Activated CD8-positive, alpha-beta memory T cell treated with anti-CD3 and anti-CD28 coated beads, Interleukin-2, amount 10 ng/mL, durations not matched to agents 7 days and 5 days (primary cell): ENCODE measurements around the gene CACNA1D. TPM values are rescaled to one million over a fixed set of nuclear protein-coding genes. Genes with fewer than 3 reads are reported as not detected.

Source experiments
- ATAC-seq: fragments of 150-1000 bp; cut with Tn5 transposase; one replicate; pipeline ENCODE4 v1.10.0; 2021; ENCODE audit warnings: moderate library complexity
- CTCF ChIA-PET: fragments of 350-600 bp; sonication (Branson Sonifier 250); formaldehyde crosslinking; loops from one replicate; lab custom pipeline; 2021; ENCODE audit warnings: antibody characterized with exemption; lab: Charles Lee
- DNase-seq: peaks from one replicate; pipeline ENCODE4 v3.0.0-alpha.2; 2020
- H3K27ac Mint-ChIP-seq: one replicate; pipeline ENCODE4 v1.8.0; 2021; ENCODE audit warnings: mild to moderate bottlenecking, mixed read lengths
- H3K27me3 Mint-ChIP-seq: one replicate; pipeline ENCODE4 v1.8.0; 2021; ENCODE audit warnings: mixed read lengths
- H3K36me3 Mint-ChIP-seq: one replicate; pipeline ENCODE4 v1.8.0; 2021; ENCODE audit warnings: mild to moderate bottlenecking, mixed read lengths
- H3K4me1 Mint-ChIP-seq: one replicate; pipeline ENCODE4 v1.8.0; 2021; ENCODE audit warnings: mixed read lengths
- H3K4me3 Mint-ChIP-seq: one replicate; pipeline ENCODE4 v1.8.0; 2021; ENCODE audit warnings: mild to moderate bottlenecking, moderate library complexity, mixed read lengths
- H3K9me3 Mint-ChIP-seq: one replicate; pipeline ENCODE4 v1.8.0; 2022; ENCODE audit warnings: low read depth, mixed read lengths
- total RNA-seq, 2 experiments: library from RNA; stranded (reverse); gene quantifications; one replicate each; pipeline ENCODE4 v1.2.3, GENCODE V29; 2021

CACNA1D gene
- total RNA-seq, 2 experiments from 2014 or later, result 0.41 to 1.5 TPM

DNA sequence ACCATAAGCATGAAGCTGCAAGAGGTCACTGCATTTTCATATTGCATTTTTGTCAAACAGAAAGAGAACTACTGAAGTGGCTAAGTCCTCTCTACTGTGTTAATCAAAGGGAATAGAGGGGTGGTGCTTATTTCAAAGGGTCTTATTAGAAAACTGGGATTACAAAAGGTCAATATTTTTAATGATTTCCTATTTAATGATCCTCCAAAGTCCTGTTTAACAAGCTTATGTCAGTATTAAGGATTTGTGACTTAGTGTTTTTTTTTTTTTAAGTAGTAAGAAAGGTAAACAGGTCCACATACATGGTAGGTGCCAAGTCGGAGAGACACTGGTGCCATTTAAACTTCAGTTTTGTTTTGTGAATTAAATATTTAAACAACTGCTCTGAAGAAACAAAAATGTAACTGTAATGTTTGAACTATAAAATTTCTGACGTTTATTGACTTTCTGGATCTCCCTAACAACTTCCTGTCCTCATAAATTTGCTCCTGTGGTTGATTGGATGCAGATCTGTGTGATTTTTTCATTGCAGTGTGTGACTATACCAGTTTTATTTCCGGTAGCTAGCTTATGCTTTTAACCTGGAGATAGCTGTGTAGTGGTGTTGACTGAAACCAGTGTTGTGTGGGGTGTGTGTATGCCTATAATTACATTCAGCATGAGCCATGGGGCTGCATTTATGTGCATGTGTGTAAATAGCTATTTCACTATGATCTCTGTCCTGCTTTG, 8.6 kb upstream of the CACNA1D start:
- no peak overlapping the region for H3K4me3 Mint-ChIP-seq

DNA sequence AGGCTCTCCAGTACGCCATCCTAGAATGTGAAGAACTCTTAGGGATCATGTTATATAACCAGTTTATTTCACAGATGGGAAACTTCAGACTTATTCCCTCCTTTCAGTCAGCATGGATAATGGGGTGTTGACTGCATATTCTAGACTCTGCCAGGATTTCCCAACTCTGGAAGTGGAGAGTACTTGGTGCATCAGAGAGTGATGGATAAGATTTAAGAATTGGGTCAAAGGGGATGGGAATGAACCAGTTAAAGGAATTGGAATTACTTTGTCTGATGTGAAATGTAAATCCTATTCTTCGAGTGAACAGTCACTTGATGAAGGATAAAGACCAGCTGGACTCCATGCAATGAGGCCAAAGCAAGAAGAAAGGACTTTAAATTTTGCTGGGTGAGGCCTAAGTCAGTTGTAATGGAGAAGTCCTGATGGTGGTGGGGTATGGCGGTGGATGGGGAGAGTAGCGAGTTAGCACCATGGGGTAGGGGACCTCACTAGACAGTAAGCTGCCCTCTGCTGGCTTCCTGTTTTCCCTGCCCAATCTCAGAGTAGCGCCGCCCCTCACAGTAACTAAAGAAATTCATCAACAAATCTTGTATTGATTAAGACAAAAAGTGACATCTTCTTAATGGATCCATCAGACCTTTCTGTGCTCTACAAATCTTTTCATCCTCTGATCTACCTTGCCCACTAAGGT, 7.3 kb upstream of the CACNA1D start:
- H3K27me3 Mint-ChIP-seq, result peaks cover 53% of the 10 kb centered on the region
- ATAC-seq (no peak), DNase-seq (no peak)
- H3K4me1 Mint-ChIP-seq, result no peaks in the 10 kb centered on the region
- CTCF ChIA-PET, result no interaction called here
- H3K27ac Mint-ChIP-seq, result no peak overlapping the region
- H3K9me3 Mint-ChIP-seq, result no peaks in the 10 kb centered on the region
- no peaks in the 10 kb centered on the region for H3K36me3 Mint-ChIP-seq
- H3K4me3 Mint-ChIP-seq, result no peak overlapping the region

More for the DNA sequence above, 8.6 kb upstream of the CACNA1D start:
- CTCF ChIA-PET, result no interaction called here
- Mint-ChIP-seq H3K9me3 (no peaks in the 10 kb centered on the region), H3K27ac (no peak overlapping the region), H3K36me3 (no peaks in the 10 kb centered on the region), H3K27me3 (peaks cover 44% of the 10 kb centered on the region), H3K4me1 (no peaks in the 10 kb centered on the region)
- no peak for ATAC-seq
- no peak for DNase-seq

DNA sequence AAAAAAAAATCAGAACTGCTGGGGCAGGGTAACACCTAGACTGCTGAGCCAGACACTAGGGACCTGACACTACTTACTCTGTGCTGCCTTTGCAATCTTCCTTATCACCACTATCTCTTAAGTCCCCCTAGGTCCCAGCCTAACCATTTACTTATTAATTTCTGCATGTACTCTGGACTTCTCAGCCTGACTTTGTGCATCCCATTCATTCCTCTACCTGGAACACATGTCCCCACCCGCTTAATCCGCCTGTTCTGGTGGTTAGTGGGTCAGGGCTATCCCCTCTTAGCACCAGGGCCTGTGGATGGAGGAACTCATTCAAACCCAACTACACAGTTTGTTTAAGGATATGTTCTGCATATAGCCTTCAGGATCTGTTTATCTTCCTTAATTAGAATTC, 5.0 kb upstream of the CACNA1D start:
- Mint-ChIP-seq H3K4me1 (peaks cover 2% of the 10 kb centered on the region), H3K36me3 (no peaks in the 10 kb centered on the region), H3K27me3 (peaks cover 59% of the 10 kb centered on the region), H3K9me3 (no peaks in the 10 kb centered on the region), H3K27ac (no peak overlapping the region), H3K4me3 (no peak overlapping the region)
- CTCF ChIA-PET, result no interaction called here
- DNase-seq (no peak), ATAC-seq (no peak)

DNA sequence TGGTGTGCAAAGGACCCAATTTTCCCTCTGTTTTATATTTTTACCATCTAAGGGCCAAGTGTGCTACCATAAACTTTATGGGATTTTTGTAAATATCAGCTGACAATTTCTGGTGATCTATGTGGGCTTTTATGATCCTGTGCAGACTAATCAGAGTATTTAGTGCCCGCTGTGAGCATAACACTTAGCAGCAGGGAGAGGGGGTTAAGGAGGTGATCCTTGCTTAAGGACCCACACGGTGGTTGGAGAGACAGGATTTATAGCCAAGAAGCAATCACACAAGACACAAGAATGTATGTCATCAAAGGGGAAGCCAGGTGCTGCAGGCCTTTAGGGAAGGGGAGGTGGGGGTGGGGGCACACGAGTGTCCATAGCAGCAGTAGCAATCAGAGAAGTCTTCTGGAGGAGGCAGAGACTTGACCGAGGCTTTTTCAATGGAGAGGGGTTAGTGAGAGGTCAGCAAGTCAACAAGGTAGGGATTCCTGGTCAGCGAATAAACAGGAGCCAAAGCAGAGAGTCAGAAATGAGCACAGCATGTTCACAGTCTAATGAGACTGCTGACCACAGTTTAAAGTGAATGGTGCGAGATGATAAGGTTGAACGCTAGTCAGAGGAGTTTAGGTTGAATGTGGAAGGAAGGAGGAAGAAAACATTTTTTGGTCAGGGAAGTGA, 4.5 kb upstream of the CACNA1D start:
- DNase-seq, result no peak
- H3K27ac Mint-ChIP-seq, result no peak overlapping the region
- CTCF ChIA-PET, result no interaction called here
- peaks cover 55% of the 10 kb centered on the region for H3K27me3 Mint-ChIP-seq
- ATAC-seq, result no peak
- H3K9me3 Mint-ChIP-seq, result no peaks in the 10 kb centered on the region
- peaks cover 3% of the 10 kb centered on the region for H3K4me1 Mint-ChIP-seq
- no peaks in the 10 kb centered on the region for H3K36me3 Mint-ChIP-seq
- no peak overlapping the region for H3K4me3 Mint-ChIP-seq

DNA sequence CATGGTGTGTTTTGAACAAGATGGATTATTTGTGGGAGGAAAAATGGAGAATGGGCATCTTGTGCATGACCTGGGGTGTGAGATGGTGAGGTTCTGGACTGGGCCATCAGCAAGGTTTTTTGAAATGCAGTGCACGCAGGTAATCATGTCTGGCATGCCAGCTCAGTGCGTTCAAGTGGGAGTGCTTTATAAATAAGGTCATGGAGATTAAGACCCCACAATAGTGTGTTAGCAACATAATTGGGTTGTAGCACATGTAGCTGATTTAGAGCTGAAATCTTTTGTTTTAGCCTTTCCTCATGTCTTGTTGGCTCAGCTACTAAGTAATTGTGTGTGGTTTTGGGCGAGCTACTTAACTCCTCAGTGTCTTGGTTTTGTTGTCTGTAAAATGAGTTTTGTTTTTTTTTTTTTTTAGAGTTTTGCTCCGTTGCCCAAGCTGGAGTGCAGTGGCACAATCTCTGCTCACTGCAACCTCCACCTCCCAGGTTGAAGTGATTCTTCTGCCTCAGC, 3.9 kb upstream of the CACNA1D start:
- Mint-ChIP-seq H3K9me3 (no peaks in the 10 kb centered on the region), H3K4me1 (peaks cover 4% of the 10 kb centered on the region), H3K27me3 (peaks cover 56% of the 10 kb centered on the region), H3K27ac (no peak overlapping the region), H3K36me3 (no peaks in the 10 kb centered on the region), H3K4me3 (no peak overlapping the region)
- no peak for ATAC-seq
- no peak for DNase-seq
- CTCF ChIA-PET, result no interaction called here

DNA sequence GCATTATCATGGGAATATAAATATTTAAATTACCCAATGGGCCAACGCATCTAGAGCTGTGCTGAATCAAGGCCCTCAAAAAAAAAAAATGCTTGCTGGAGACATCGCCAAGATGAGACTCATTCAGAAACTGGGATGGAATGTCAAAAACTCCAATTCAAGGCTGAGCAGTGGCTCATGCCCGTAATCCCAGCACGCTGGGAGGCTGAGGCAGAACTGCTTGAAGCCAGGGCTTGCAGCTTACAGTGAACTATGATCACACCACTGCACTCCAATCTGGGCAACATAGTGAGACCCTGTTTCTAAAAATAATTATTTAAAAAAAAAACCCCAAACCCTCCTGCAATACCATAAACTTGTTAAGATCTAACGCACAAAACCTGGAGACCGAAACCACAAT, 3.1 kb upstream of the CACNA1D start:
- Mint-ChIP-seq H3K9me3 (no peaks in the 10 kb centered on the region), H3K27me3 (peaks cover 57% of the 10 kb centered on the region), H3K4me1 (peaks cover 6% of the 10 kb centered on the region), H3K27ac (no peak overlapping the region), H3K4me3 (no peak overlapping the region), H3K36me3 (no peaks in the 10 kb centered on the region)
- CTCF ChIA-PET, result no interaction called here
- ATAC-seq (no peak), DNase-seq (no peak)

DNA sequence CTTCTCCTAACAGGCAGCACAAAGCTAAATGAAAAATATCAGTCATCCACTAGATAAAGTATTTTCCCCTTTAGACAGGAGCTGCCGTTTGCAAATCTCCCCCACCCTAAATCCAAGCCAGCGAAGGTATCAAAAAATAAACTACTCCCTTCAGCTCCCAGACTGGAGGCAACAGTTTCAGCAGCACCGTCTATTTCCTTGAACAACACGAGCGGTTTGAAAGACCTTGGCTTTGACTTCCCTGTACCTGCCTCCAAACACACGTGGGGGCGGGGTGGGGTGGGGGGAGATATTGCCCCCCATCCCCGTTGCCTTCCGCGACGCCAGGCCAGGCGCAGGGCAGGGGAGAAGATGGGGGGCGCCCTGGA, 832 bp upstream of the CACNA1D start:
- DNase-seq (no peak), ATAC-seq (no peak)
- Mint-ChIP-seq H3K27me3 (peaks cover 66% of the 10 kb centered on the region), H3K4me3 (no peak overlapping the region), H3K27ac (no peak overlapping the region), H3K36me3 (no peaks in the 10 kb centered on the region), H3K9me3 (no peaks in the 10 kb centered on the region), H3K4me1 (peaks cover 6% of the 10 kb centered on the region)
- CTCF ChIA-PET, result no interaction called here

DNA sequence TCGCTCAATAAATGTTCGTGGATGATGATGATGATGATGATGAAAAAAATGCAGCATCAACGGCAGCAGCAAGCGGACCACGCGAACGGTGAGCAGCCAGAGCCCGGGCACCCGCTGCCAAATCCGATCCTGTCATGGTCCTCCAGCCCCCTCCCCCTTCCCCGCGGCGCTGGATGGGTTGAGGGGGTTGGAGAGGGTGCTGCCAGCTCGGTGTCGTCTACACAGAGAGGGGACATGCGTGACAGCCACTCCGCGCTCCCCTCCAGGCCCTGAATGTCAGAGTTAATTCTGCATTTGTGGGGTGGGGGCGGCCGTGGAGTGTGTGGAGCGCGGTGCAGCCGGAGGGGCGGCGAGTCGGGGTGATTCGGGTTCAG, 722 bp downstream of the CACNA1D start:
- no peaks in the 10 kb centered on the region for H3K9me3 Mint-ChIP-seq
- H3K27me3 Mint-ChIP-seq, result peaks cover 74% of the 10 kb centered on the region
- H3K27ac Mint-ChIP-seq, result no peak overlapping the region
- no peak for ATAC-seq
- H3K36me3 Mint-ChIP-seq, result no peaks in the 10 kb centered on the region
- H3K4me3 Mint-ChIP-seq, result no peak overlapping the region
- CTCF ChIA-PET, result no interaction called here
- no peak for DNase-seq
- peaks cover 6% of the 10 kb centered on the region for H3K4me1 Mint-ChIP-seq

DNA sequence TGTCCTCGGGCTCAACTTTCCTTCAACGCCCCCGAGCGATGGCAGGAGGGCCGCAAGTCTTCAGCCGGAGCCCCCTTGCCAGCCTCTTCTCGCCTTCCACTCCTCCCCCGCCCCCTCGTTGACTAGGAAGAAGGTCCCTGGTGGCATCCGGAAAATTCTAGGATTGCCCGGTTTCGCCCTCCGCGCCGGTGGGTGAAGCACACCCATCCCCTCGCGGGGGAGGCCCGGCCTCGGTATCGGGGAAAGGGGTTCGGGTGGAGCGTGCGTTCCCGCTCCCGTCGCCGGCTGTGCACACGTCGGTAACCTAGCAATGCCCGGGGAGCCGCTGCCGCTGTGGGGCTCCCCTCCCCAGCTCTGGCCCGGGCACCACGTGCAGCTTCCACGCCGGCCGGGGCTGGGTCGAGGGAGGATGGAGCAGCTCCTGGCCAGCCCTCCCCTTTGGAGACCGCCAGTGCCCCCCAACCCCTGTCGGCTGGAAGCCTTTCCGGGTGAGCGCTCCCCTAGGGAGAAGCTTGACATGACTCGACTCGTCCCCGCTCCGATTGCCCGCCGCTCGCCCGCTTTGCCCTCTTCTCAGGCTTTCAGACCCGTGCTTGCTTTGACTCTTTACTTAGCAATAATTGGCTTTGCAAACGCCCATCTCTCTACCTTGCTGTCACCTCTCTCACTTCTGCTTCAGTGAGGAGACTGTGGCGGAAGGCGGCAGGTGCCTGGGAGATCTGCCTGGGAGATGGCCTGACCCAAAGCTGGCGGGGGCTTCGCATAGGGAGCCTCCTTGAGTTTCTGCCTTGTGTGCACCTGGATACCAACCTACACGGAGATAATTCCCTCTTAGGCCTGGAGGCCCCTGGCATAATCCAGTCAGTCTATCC, 1.3 kb downstream of the CACNA1D start:
- no peak for DNase-seq
- no peaks in the 10 kb centered on the region for H3K9me3 Mint-ChIP-seq
- CTCF ChIA-PET, result no interaction called here

DNA sequence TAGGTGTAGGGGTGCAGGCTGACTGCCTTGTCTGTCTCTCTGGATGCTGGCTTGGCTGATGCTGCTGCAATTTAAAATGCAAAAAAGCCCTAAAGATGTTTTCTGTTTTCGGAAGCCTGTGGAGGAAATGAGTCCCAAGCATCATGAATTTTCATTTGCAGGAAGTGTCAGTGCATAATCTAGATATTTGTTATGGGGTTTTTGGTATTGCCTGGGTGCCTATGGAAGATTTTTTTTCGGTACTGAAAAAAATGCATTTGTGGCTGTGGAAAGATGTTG, 1.9 kb downstream of the CACNA1D start:
- DNase-seq, result no peak
- no peak overlapping the region for H3K4me3 Mint-ChIP-seq
- H3K4me1 Mint-ChIP-seq, result peaks cover 6% of the 10 kb centered on the region
- H3K27ac Mint-ChIP-seq, result no peak overlapping the region
- H3K27me3 Mint-ChIP-seq, result peaks cover 74% of the 10 kb centered on the region
- no peak for ATAC-seq
- no peaks in the 10 kb centered on the region for H3K9me3 Mint-ChIP-seq
- H3K36me3 Mint-ChIP-seq, result no peaks in the 10 kb centered on the region
- CTCF ChIA-PET, result no interaction called here

More for the DNA sequence above, 1.3 kb downstream of the CACNA1D start:
- no peak for ATAC-seq
- Mint-ChIP-seq H3K4me3 (no peak overlapping the region), H3K27me3 (peaks cover 73% of the 10 kb centered on the region), H3K27ac (no peak overlapping the region), H3K36me3 (no peaks in the 10 kb centered on the region), H3K4me1 (peaks cover 6% of the 10 kb centered on the region)

DNA sequence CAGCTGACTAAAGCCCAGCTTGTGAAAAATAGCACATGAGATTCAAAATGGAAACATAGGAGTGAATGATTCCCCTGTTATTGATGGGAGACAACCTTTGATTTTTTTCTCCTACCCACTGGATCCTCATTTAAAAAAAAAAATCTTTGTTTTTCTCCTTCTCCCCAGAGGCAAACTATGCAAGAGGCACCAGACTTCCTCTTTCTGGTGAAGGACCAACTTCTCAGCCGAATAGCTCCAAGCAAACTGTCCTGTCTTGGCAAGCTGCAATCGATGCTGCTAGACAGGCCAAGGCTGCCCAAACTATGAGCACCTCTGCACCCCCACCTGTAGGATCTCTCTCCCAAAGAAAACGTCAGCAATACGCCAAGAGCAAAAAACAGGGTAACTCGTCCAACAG, 2.6 kb downstream of the CACNA1D start:
- CTCF ChIA-PET, result no interaction called here
- no peak overlapping the region for H3K27ac Mint-ChIP-seq
- no peak for DNase-seq
- peaks cover 68% of the 10 kb centered on the region for H3K27me3 Mint-ChIP-seq
- H3K9me3 Mint-ChIP-seq, result no peaks in the 10 kb centered on the region
- no peaks in the 10 kb centered on the region for H3K36me3 Mint-ChIP-seq
- ATAC-seq, result no peak
- no peak overlapping the region for H3K4me3 Mint-ChIP-seq
- peaks cover 6% of the 10 kb centered on the region for H3K4me1 Mint-ChIP-seq

DNA sequence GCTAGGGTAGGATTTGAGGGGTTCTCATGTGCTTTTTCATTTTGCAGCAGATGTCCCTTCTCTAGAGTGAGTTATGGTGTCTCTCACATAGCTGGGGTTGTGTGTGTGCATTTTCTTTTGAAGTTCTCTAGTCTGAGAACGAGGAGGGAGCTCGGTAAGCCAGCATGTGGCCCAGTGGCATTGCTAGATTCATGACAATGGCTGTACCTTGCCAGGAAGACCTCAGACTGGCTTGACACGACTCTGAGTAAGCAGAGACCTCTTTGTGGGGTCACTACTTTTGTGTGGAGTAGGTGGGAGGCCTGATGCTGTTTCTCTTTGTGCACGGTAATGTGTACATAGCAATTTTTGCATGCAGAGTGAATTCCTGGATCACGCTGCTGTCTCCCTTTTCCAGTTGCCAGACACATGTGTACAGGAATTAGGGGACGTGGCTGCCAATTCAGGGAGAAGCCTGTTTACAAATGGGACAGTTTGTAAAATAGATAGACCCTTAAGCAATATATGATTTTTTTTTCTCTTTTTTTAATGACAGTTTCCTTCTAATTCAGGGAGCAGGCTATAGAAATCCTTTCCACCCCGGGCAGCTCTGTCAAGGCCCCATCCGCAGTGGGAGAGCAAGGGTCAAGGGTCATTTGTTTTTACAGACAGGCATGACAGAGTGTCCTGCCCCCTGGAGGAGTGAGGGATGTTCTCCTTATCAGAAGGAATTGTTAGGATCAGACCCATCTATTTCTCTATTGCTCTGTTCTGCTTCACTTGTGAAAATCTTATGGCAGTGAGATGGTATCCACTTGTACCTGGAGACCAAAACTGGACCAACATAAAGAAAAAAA, 4.6 kb downstream of the CACNA1D start:
- Mint-ChIP-seq H3K4me3 (no peak overlapping the region), H3K36me3 (no peaks in the 10 kb centered on the region), H3K4me1 (peaks cover 3% of the 10 kb centered on the region), H3K27ac (no peak overlapping the region), H3K27me3 (peaks cover 67% of the 10 kb centered on the region), H3K9me3 (no peaks in the 10 kb centered on the region)
- ATAC-seq, result no peak
- no peak for DNase-seq
- CTCF ChIA-PET, result no interaction called here
